Measurements from ENCODE around the gene ADK.

GRCh38 chr10:74107391-74107790, 43.6 kb upstream of the ADK start:
- TF ChIP-seq, protein P1, sequence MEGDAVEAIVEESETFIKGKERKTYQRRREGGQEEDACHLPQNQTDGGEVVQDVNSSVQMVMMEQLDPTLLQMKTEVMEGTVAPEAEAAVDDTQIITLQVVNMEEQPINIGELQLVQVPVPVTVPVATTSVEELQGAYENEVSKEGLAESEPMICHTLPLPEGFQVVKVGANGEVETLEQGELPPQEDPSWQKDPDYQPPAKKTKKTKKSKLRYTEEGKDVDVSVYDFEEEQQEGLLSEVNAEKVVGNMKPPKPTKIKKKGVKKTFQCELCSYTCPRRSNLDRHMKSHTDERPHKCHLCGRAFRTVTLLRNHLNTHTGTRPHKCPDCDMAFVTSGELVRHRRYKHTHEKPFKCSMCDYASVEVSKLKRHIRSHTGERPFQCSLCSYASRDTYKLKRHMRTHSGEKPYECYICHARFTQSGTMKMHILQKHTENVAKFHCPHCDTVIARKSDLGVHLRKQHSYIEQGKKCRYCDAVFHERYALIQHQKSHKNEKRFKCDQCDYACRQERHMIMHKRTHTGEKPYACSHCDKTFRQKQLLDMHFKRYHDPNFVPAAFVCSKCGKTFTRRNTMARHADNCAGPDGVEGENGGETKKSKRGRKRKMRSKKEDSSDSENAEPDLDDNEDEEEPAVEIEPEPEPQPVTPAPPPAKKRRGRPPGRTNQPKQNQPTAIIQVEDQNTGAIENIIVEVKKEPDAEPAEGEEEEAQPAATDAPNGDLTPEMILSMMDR (IDR thresholded peaks at IDR 0.05; ENCODE audit: insufficient read depth, low read length): no peak
- TF ChIP-seq POLR2AphosphoS5 (IDR thresholded peaks at IDR 0.05; ENCODE audit: low read depth): no peak

All from HL-60 (cell line).